ENCODE data around the gene CACHD1. TPM values are rescaled to one million over a fixed set of nuclear protein-coding genes. Genes with fewer than 3 reads are reported as not detected.

Gene CACHD1
- total RNA-seq, 2 experiments from 2014 or later: 2.6 to 2.9 TPM

DNA sequence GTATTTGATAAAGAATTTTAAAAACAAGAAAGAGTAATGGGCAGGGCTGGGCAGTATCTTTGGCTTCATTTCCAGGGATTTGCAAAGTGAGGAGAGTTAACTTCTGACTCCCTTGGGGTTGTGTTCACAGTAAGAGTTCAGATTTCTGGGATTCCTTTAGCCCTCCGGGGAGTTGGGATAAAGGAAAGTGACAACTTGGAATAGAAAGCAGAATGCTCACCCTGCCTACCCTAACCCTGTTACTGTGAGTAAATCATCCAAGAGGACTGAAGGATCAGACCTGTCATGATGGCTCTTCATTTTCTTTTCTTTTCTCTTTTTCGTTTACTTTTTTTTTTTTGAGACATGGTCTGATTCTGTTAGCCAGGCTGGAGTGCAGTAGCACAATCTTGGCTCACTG, 76.1 kb downstream of the CACHD1 start:
- no peaks in the 10 kb centered on the region for H3K9me3 Mint-ChIP-seq
- H3K27ac Mint-ChIP-seq: no peak overlapping the region
- no peaks in the 10 kb centered on the region for H3K27me3 Mint-ChIP-seq (ENCODE audit: low read depth)
- intact Hi-C loops (cut with micrococcal nuclease): loop anchor here (5.0 kb wide), 1 partner anchor 1266 kb away; no protein-coding TSS in a partner anchor
- no peaks in the 10 kb centered on the region for H3K36me3 Mint-ChIP-seq (ENCODE audit: low read depth)
- no peak overlapping the region for H3K4me3 Mint-ChIP-seq
- CTCF ChIA-PET: no interaction called here
- H3K4me1 Mint-ChIP-seq (ENCODE audit: low read depth): peaks cover 54% of the 10 kb centered on the region
- no peak for DNase-seq

DNA sequence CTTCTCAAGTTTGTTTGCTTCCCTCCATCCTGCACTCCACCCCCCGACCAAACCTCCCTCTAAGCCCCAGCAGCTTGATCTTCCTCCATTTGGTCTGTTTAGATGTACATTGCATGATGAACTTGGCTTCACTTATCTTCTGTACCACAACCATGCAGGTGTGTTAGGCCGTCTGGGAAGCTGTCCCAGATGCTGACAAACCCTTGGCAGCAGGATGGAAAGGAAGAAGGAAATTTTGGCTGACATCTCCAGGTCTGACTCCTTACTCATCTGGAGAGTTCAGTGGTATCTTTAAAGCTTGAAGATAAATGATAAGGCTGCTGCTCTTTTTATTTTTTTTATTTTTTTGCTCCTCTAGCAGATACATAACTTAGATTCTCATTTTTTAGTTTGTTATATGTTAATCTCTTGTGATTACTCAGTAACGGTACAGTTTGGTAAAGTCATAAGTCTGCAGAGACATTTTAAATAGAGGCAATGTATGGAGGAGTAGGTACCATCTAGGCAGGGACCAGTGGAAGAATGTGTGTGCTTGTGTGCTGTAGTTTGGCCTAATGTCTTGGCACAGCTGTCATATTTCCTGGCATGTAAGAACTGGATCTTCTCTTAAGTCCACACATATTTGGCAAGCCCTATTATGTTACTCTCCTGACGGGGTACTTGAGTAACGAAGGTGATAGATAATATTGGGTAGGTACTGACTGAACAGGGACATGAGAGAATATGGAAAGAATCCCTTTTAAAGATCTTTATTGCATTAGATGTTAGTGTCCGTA, 79.7 kb downstream of the CACHD1 start:
- Mint-ChIP-seq H3K9me3 (no peaks in the 10 kb centered on the region), H3K27me3 (ENCODE audit: low read depth) (no peaks in the 10 kb centered on the region), H3K4me3 (no peak overlapping the region), H3K27ac (no peak overlapping the region), H3K4me1 (ENCODE audit: low read depth) (peaks cover 50% of the 10 kb centered on the region), H3K36me3 (ENCODE audit: low read depth) (no peaks in the 10 kb centered on the region)
- DNase-seq: no peak
- CTCF ChIA-PET: interaction anchor here (0.6 to 0.7 kb wide), 2 partner anchors 95 to 122 kb away, joined by 3 read pairs; no protein-coding TSS in a partner anchor
- intact Hi-C loops (cut with micrococcal nuclease): loop anchor here (1.0 to 10.0 kb wide), 10 partner anchors 9 to 1263 kb away; partner anchors contain the start of genes CACHD1, LEPR and LEPROT

DNA sequence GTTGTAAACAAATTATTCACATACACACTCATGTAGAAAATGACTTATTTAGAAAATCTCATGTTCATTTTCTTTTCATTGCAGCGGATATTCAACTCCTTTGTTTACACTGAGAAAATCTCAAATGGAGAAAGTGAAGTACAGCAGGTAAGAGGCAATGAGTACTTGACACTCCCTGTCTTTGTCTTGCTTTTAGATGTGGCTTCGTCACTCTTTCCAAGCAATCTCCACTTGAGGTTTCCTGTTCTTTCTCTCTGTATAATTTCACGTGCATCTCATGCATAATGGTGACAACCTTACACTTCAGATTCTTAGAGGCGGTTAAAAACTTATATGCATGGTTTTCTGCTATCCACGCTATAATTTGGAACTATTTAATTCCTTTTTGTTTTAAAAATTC, 80.6 kb downstream of the CACHD1 start:
- H3K36me3 Mint-ChIP-seq (ENCODE audit: low read depth): no peaks in the 10 kb centered on the region
- CTCF ChIA-PET: interaction anchor here (0.7 to 1.1 kb wide), 3 partner anchors 51 to 99 kb away, joined by 3 to 7 read pairs (median 4); no protein-coding TSS in a partner anchor
- intact Hi-C loops (cut with micrococcal nuclease): loop anchor here (1.0 to 10.0 kb wide), 9 partner anchors 10 to 872 kb away; partner anchors contain the start of genes CACHD1, LEPR and LEPROT
- peak; percentile 60 for DNase-seq
- H3K27ac Mint-ChIP-seq: no peak overlapping the region
- peaks cover 42% of the 10 kb centered on the region for H3K4me1 Mint-ChIP-seq (ENCODE audit: low read depth)
- no peak overlapping the region for H3K4me3 Mint-ChIP-seq
- H3K27me3 Mint-ChIP-seq (ENCODE audit: low read depth): no peaks in the 10 kb centered on the region
- H3K9me3 Mint-ChIP-seq: no peaks in the 10 kb centered on the region

DNA sequence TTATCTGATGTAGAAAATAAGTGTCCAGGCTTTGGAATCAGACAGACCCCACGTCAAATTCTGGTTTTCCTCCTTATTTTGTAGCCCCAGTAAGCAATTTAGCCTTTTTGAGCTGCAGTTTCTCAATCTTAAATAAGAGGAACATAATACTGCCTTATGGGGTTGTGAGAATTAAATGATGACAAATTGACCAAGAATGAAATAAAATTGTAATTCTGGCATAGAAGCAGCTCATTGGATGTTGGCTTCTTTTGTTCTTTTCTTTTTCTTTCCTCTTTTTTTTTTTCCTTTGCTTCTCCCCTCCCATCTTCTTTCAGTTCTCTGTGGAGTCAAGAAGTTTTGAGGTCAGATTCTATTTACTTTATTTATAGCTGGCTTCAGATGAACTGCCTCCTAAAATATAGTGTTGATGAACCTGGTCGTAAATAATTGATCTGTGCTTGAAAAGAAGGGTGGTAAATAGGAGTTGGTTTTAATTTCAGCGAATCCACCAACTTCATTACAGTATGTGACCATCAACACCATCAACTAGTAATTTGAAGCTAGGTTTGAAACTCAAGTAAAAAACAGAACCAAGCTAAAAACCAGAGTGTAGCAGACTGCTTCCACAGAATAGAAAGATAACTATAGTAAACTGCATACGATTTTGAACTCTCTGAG, 81.1 kb downstream of the CACHD1 start:
- Mint-ChIP-seq H3K4me1 (ENCODE audit: low read depth) (peaks cover 43% of the 10 kb centered on the region), H3K36me3 (ENCODE audit: low read depth) (no peaks in the 10 kb centered on the region), H3K4me3 (no peak overlapping the region), H3K27ac (no peak overlapping the region), H3K27me3 (ENCODE audit: low read depth) (no peaks in the 10 kb centered on the region), H3K9me3 (no peaks in the 10 kb centered on the region)
- DNase-seq: no peak
- CTCF ChIA-PET: interaction anchor here (0.7 to 1.1 kb wide), 5 partner anchors 51 to 125 kb away, joined by 3 to 7 read pairs (median 3); no protein-coding TSS in a partner anchor
- intact Hi-C loops (cut with micrococcal nuclease): loop anchor here (1.0 to 10.0 kb wide), 9 partner anchors 11 to 871 kb away; partner anchors contain the start of genes CACHD1, LEPR and LEPROT

DNA sequence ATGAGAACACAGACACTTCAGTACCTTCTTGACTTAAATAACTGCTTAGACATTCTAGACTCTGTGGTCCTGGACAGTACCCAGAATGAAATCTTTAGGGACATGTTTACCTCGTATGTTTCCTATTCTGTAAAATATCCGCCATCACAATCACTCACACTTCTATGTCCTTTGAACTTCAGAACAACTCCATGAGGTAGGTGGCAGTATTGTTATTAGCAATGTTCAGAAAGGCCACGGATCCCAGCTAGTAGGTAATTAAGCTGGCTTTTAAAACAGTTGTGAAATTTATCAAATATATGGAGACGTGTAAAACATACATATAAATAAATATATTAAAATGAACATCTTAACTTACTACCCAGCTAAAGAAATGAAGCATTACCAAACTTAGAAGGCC, 83.4 kb downstream of the CACHD1 start:
- H3K9me3 Mint-ChIP-seq: no peaks in the 10 kb centered on the region
- intact Hi-C loops (cut with micrococcal nuclease): loop anchor here (2.0 to 10.0 kb wide), 5 partner anchors 78 to 869 kb away; partner anchors contain the start of genes LEPR and LEPROT
- CTCF ChIA-PET: interaction anchor here (0.6 to 1.1 kb wide), 3 partner anchors 65 to 123 kb away, joined by 3 read pairs; no protein-coding TSS in a partner anchor
- H3K36me3 Mint-ChIP-seq (ENCODE audit: low read depth): no peaks in the 10 kb centered on the region
- peaks cover 41% of the 10 kb centered on the region for H3K4me1 Mint-ChIP-seq (ENCODE audit: low read depth)
- H3K27me3 Mint-ChIP-seq (ENCODE audit: low read depth): no peaks in the 10 kb centered on the region
- DNase-seq: no peak
- no peak overlapping the region for H3K4me3 Mint-ChIP-seq
- no peak overlapping the region for H3K27ac Mint-ChIP-seq

DNA sequence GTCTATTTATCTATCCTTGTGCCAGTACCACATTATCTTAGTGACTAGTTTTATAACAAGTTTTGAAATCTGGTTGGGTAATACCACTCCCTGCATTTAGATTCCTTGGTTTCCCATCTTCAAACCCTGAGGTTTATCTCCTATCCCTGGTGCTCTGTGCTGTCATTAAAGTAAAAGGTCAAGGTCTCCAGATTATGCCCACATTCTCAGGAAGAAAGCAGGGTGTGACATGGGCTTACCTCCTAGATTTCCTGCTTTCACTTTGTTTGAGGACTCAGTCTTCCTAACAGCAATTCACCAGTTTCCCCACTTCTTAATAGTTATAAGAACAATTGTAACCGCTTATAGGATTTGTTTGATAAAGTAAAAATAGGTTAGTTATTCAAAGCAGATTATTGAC, 86.0 kb downstream of the CACHD1 start:
- Mint-ChIP-seq H3K9me3 (no peaks in the 10 kb centered on the region), H3K4me3 (no peak overlapping the region), H3K27me3 (ENCODE audit: low read depth) (no peaks in the 10 kb centered on the region), H3K4me1 (ENCODE audit: low read depth) (peaks cover 23% of the 10 kb centered on the region), H3K36me3 (ENCODE audit: low read depth) (peaks cover 4% of the 10 kb centered on the region), H3K27ac (no peak overlapping the region)
- intact Hi-C loops (cut with micrococcal nuclease): loop anchor here (10.0 kb wide), 1 partner anchor 659 kb away; no protein-coding TSS in a partner anchor
- DNase-seq: no peak
- CTCF ChIA-PET: no interaction called here

DNA sequence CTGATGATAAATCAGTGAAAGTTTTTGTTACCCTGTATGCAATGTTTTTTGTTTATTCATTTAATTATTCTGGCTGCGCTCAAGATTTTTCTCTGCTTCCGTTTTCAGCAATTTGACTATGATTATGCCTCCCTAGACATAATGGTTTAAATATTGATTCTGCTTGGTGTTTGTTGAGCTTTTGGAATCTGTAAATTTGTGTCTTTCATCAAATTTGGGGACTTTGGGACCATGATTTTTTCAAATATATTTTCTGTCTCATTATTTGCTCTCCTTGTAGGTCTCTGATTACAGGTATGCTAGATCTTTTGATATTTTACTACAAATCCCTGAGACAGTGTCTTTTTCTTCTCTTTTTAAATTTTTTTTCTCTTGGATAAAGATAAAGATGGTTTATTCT, 92.1 kb downstream of the CACHD1 start:
- Mint-ChIP-seq H3K4me3 (no peak overlapping the region), H3K27ac (no peak overlapping the region), H3K36me3 (ENCODE audit: low read depth) (peaks cover 10% of the 10 kb centered on the region), H3K4me1 (ENCODE audit: low read depth) (no peaks in the 10 kb centered on the region), H3K9me3 (peaks cover 2% of the 10 kb centered on the region), H3K27me3 (ENCODE audit: low read depth) (no peaks in the 10 kb centered on the region)
- intact Hi-C loops (cut with micrococcal nuclease): no loop called here
- DNase-seq: no peak
- CTCF ChIA-PET: no interaction called here

DNA sequence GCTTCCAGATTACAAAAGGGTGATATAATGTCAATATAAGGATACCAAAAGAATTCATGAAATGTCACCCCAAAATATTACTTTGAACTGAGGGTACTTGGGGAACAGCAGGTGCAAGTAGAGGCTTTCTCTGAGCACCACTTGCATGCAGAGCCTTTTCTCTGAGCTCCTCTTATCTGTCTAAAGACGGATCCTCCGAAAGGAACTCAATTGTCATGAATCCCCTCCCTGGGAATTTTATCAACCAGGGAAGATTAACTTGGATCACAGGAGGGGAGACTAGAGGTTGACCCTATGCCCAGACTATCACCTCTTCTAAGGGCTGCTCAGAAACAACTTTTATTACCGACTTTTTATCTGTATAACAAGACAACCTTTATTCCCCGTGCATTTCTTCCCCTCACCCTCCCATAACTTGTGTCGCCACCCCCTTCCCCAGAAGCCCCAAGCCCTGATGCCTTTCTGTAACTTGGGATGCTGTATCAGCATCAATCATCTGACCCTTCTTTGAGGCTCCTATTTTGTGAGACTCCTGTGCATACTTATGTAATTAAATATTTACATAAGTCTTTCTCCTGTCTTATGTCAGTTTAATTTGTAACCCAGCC, 94.1 kb downstream of the CACHD1 start:
- CTCF ChIA-PET: no interaction called here
- H3K27me3 Mint-ChIP-seq (ENCODE audit: low read depth): no peaks in the 10 kb centered on the region
- peaks cover 6% of the 10 kb centered on the region for H3K36me3 Mint-ChIP-seq (ENCODE audit: low read depth)
- intact Hi-C loops (cut with micrococcal nuclease): no loop called here
- H3K4me1 Mint-ChIP-seq (ENCODE audit: low read depth): no peaks in the 10 kb centered on the region
- H3K9me3 Mint-ChIP-seq: peaks cover 2% of the 10 kb centered on the region
- no peak overlapping the region for H3K27ac Mint-ChIP-seq
- no peak overlapping the region for H3K4me3 Mint-ChIP-seq
- DNase-seq: no peak

DNA sequence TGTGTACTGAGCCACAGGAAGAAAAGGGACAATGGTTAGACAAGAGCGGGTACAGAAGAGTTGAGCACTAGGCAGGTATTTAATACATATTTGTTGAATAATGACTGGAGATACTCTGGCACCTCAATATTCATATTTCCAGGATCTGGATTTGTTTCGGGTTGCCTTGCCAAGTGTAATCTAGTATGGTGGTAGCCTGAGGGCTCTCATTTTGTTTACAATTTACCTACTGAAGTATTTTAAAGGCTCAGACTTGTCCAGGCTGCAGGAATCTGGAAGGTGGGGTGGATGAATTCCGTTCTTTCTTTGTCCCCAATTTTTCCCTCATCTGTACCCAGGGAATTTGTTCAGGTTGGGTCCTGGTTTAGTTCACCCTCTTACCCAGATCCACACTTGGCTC, 95.0 kb downstream of the CACHD1 start:
- peaks cover 6% of the 10 kb centered on the region for H3K36me3 Mint-ChIP-seq (ENCODE audit: low read depth)
- no peak for DNase-seq
- no peak overlapping the region for H3K27ac Mint-ChIP-seq
- CTCF ChIA-PET: no interaction called here
- peaks cover 2% of the 10 kb centered on the region for H3K9me3 Mint-ChIP-seq
- no peaks in the 10 kb centered on the region for H3K4me1 Mint-ChIP-seq (ENCODE audit: low read depth)
- intact Hi-C loops (cut with micrococcal nuclease): no loop called here
- no peak overlapping the region for H3K4me3 Mint-ChIP-seq
- no peaks in the 10 kb centered on the region for H3K27me3 Mint-ChIP-seq (ENCODE audit: low read depth)

DNA sequence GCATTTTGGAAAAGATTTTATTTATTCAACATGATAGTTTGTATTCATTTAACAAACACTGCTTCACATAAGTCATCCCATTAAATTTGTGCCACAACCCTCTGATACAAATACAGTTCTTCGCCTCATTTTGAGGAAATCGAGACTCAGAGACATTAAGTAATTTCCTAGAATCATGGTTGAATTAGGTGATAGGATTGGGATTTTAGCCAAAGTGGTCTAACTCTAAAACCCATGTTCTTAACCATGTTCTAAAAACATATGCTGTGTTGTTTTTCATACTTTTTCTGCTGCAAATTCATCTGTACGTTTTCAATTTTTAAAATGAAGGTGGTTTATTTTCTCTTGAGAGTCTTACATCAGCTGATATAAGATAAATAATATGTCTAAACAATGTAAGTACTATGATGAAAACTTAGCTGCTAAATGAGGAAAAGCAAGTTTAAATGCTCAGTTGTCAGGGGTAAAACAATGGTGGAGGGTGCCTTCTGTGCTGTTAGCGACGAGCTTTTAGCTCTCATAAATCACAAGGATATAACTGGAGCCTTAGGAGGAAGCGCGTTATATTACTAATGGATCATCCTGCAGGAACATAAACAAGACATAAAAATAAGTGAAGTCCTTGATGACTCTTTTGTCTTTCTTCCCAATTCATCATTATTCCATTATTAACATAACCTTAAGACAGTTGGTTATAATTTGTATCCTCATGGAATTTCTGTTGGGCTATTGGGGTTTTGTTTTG, 97.7 kb downstream of the CACHD1 start:
- CTCF ChIA-PET: interaction anchor here (0.6 kb wide), 1 partner anchor 124 kb away, joined by 3 read pairs; no protein-coding TSS in a partner anchor
- intact Hi-C loops (cut with micrococcal nuclease): no loop called here
- Mint-ChIP-seq H3K9me3 (no peaks in the 10 kb centered on the region), H3K36me3 (ENCODE audit: low read depth) (peaks cover 2% of the 10 kb centered on the region), H3K4me1 (ENCODE audit: low read depth) (no peaks in the 10 kb centered on the region), H3K4me3 (no peak overlapping the region), H3K27me3 (ENCODE audit: low read depth) (no peaks in the 10 kb centered on the region), H3K27ac (no peak overlapping the region)
- no peak for DNase-seq

DNA sequence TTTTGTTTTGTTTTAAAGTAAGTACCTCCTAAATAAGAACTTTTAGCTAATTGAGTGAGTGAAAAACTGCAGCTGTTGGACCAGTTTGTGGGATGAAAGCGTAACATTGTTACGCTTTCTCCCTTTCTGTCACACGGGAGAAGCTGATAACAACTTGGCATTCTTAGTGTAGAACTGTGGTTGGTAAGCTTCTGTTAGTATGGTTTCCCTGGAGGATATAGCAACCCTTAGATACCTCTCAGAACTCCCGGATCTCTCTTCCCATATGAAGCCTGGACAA, 98.2 kb downstream of the CACHD1 start:
- no peak overlapping the region for H3K27ac Mint-ChIP-seq
- H3K36me3 Mint-ChIP-seq (ENCODE audit: low read depth): no peaks in the 10 kb centered on the region
- CTCF ChIA-PET: interaction anchor here (0.6 kb wide), 1 partner anchor 124 kb away, joined by 3 read pairs; no protein-coding TSS in a partner anchor
- H3K27me3 Mint-ChIP-seq (ENCODE audit: low read depth): no peaks in the 10 kb centered on the region
- DNase-seq: no peak
- H3K9me3 Mint-ChIP-seq: no peaks in the 10 kb centered on the region
- intact Hi-C loops (cut with micrococcal nuclease): no loop called here
- H3K4me3 Mint-ChIP-seq: no peak overlapping the region
- H3K4me1 Mint-ChIP-seq (ENCODE audit: low read depth): no peaks in the 10 kb centered on the region

DNA sequence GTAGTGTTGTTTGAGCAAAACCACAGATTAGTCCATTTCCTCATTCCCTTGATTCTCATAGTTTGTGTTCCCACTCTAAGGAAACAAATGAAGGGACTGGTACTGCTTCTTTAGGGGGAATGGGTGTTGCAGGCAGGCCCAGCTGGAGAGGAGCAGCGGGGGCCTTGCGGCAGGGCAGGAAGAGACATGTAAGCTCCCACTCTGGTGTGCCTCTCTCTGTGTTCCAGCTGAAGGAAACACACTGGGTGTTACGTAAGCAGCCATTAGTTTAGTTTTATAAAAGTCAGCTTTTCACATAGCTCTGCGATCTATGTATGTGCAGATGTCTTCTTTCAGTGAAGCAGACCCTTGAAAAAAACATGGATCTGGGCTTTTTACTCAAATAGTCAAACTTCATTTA, 99.5 kb downstream of the CACHD1 start:
- Mint-ChIP-seq H3K27ac (no peak overlapping the region), H3K4me3 (no peak overlapping the region), H3K9me3 (no peaks in the 10 kb centered on the region), H3K36me3 (ENCODE audit: low read depth) (no peaks in the 10 kb centered on the region), H3K27me3 (ENCODE audit: low read depth) (no peaks in the 10 kb centered on the region), H3K4me1 (ENCODE audit: low read depth) (no peaks in the 10 kb centered on the region)
- intact Hi-C loops (cut with micrococcal nuclease): no loop called here
- CTCF ChIA-PET: no interaction called here
- DNase-seq: no peak
